Measurements from ENCODE around the gene ARHGEF11. TPM values are rescaled to one million over a fixed set of nuclear protein-coding genes. Genes with fewer than 3 reads are reported as not detected.

ARHGEF11 gene
- total RNA-seq, 2 experiments from 2014 or later, result 1.4 to 1.8 TPM

DNA sequence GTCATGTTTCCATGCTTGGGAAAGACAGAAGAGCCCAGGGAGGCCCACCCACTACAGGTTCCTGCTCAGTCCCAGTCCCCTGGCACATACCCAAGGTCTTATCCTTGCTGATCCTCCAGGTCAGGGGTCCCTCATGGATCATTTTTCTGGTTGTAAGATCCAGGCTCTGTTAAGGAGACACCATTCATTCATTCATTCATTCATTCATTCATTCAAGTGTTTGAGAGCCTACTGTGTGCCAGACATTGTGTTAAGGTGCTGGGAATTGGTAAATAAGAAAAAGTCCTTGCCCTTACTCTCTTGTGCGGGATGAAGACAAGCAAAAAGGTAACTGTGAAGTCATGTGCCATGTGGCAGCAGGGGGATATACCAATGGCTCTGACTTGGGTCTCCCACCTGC, 101.3 kb downstream of the ARHGEF11 start:
- no peak overlapping the region for H3K4me3 Mint-ChIP-seq
- intact Hi-C loops (cut with micrococcal nuclease), result no loop called here
- POLR2A ChIA-PET, result no interaction called here
- no peaks in the 10 kb centered on the region for H3K9me3 Mint-ChIP-seq
- no peaks in the 10 kb centered on the region for H3K36me3 Mint-ChIP-seq (ENCODE audit: low read depth)
- CTCF ChIA-PET, result interaction anchor here (1.2 kb wide), 1 partner anchor 16 kb away, joined by 4 read pairs; no protein-coding TSS in a partner anchor
- DNase-seq (no peak), ATAC-seq (no peak)
- no peaks in the 10 kb centered on the region for H3K27me3 Mint-ChIP-seq
- no peak overlapping the region for H3K27ac Mint-ChIP-seq
- H3K4me1 Mint-ChIP-seq (ENCODE audit: low read depth), result no peaks in the 10 kb centered on the region
- TF ChIP-seq, protein P1, sequence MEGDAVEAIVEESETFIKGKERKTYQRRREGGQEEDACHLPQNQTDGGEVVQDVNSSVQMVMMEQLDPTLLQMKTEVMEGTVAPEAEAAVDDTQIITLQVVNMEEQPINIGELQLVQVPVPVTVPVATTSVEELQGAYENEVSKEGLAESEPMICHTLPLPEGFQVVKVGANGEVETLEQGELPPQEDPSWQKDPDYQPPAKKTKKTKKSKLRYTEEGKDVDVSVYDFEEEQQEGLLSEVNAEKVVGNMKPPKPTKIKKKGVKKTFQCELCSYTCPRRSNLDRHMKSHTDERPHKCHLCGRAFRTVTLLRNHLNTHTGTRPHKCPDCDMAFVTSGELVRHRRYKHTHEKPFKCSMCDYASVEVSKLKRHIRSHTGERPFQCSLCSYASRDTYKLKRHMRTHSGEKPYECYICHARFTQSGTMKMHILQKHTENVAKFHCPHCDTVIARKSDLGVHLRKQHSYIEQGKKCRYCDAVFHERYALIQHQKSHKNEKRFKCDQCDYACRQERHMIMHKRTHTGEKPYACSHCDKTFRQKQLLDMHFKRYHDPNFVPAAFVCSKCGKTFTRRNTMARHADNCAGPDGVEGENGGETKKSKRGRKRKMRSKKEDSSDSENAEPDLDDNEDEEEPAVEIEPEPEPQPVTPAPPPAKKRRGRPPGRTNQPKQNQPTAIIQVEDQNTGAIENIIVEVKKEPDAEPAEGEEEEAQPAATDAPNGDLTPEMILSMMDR (IDR thresholded peaks at IDR 0.05), result no peak

DNA sequence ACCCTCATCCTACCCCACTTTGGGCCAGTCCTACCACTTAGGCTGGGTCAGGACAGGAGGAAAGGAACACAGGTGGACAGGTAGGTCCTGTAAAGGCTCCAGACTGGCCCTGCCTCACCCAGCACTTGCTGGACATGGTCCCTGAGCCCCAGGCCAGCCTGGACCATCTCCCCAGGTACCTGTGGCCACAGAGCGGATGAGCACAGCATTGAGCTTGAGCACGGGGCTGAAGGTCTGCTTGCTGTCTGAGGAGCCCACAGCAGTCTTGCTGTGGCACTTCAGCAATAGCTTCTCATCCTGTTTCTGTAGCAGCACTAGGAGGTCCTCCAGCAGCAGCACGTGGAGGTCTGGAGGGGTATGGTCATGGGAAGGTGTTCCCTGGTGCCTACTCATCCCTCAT, 101.8 kb downstream of the ARHGEF11 start:
- TF ChIP-seq, protein P1 (IDR thresholded peaks at IDR 0.05), result no peak
- Mint-ChIP-seq H3K36me3 (ENCODE audit: low read depth) (no peaks in the 10 kb centered on the region), H3K4me1 (ENCODE audit: low read depth) (no peaks in the 10 kb centered on the region), H3K27ac (no peak overlapping the region), H3K4me3 (no peak overlapping the region), H3K9me3 (no peaks in the 10 kb centered on the region), H3K27me3 (no peaks in the 10 kb centered on the region)
- ChIA-PET POLR2A (no interaction called here), CTCF (interaction anchor here (1.2 kb wide), 1 partner anchor 15 kb away, joined by 4 read pairs; no protein-coding TSS in a partner anchor)
- DNase-seq, result no peak
- ATAC-seq, result no peak
- intact Hi-C loops (cut with micrococcal nuclease), result no loop called here

DNA sequence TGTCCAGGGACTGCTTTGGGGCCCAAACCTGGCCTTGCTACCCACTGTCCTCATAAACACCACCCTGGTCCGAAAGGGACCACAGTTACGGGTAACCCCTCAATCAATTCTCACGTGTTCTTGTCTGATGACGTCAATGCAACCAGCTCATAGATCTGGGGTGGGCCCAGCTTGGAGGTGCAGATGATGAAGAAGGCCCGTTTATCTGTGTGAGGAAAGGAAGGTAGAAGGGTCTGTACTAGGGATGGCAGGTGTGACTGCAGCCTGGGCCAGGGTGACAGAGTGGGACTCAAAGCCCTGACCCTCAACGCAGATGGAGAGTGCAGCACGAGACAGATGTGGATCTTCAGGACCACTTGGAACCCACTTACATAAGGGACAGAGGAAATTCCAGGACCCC, 103.0 kb downstream of the ARHGEF11 start:
- Mint-ChIP-seq H3K4me1 (ENCODE audit: low read depth) (no peaks in the 10 kb centered on the region), H3K36me3 (ENCODE audit: low read depth) (no peaks in the 10 kb centered on the region), H3K9me3 (no peaks in the 10 kb centered on the region), H3K27me3 (no peaks in the 10 kb centered on the region), H3K4me3 (no peak overlapping the region), H3K27ac (no peak overlapping the region)
- TF ChIP-seq, protein P1 (IDR thresholded peaks at IDR 0.05), result no peak
- DNase-seq (no peak), ATAC-seq (no peak)
- CTCF ChIA-PET, result no interaction called here
- intact Hi-C loops (cut with micrococcal nuclease), result no loop called here
- POLR2A ChIA-PET, result no interaction called here

DNA sequence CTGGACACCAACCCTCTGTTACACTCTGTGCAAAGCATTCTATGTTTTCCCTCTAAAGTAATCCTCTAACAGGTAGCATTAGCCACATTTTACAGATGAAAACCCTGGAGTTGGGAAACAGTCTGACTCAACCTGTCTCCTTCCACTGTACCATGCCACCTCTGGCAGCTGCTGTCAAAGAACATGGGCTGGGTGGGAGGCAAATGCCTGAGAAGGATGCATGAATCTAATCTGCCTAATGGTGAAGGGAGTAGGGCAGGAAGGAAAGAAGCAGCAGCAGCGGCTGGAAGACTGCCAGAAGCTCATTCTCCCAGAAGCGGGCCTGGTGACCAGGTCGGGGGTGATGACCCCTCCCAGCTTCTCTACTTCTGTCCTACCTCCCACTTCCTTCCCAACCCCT, 103.4 kb downstream of the ARHGEF11 start:
- Mint-ChIP-seq H3K4me3 (no peak overlapping the region), H3K9me3 (no peaks in the 10 kb centered on the region), H3K27me3 (no peaks in the 10 kb centered on the region), H3K36me3 (ENCODE audit: low read depth) (no peaks in the 10 kb centered on the region), H3K27ac (no peak overlapping the region), H3K4me1 (ENCODE audit: low read depth) (no peaks in the 10 kb centered on the region)
- intact Hi-C loops (cut with micrococcal nuclease), result no loop called here
- DNase-seq (no peak), ATAC-seq (no peak)
- TF ChIP-seq, protein P1 (IDR thresholded peaks at IDR 0.05), result no peak
- ChIA-PET CTCF (no interaction called here), POLR2A (no interaction called here)

DNA sequence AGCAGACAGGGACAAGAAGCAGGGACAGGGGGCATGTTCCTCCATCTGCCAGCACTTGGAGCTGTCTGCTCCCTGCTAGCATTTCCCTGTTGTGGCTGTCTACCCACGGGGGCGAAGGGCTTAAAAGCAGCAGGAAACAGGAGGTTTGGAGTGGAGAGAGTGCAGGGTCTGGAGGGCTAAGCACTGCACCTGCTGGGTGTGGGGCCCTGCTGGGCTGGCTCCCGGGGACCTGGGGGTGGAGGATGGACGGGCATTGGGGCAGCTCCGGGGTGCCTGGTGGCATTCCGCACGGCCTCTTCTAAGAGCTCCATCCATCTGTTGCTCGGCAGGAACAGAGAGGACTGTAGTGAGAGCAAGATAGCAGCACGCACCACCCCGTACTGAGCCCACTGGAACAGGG, 103.9 kb downstream of the ARHGEF11 start:
- intact Hi-C loops (cut with micrococcal nuclease), result no loop called here
- no peaks in the 10 kb centered on the region for H3K36me3 Mint-ChIP-seq (ENCODE audit: low read depth)
- H3K9me3 Mint-ChIP-seq, result no peaks in the 10 kb centered on the region
- TF ChIP-seq, protein P1 (IDR thresholded peaks at IDR 0.05), result no peak
- ATAC-seq (no peak), DNase-seq (no peak)
- CTCF ChIA-PET, result no interaction called here
- no peak overlapping the region for H3K27ac Mint-ChIP-seq
- H3K4me1 Mint-ChIP-seq (ENCODE audit: low read depth), result no peaks in the 10 kb centered on the region
- POLR2A ChIA-PET, result no interaction called here
- no peaks in the 10 kb centered on the region for H3K27me3 Mint-ChIP-seq
- no peak overlapping the region for H3K4me3 Mint-ChIP-seq

All from activated CD8-positive, alpha-beta T cell treated with anti-CD3 and anti-CD28 coated beads for 36 hours (primary cell).